ENCODE measurements around the gene ABCB11. TPM values are rescaled to one million over a fixed set of nuclear protein-coding genes. Genes with fewer than 3 reads are reported as not detected.

Gene ABCB11
- polyA plus RNA-seq, 1 donor from 2014 or later, result not detected

GRCh38 chr2:168920504-168921157 lies 110.5 kb downstream of the ABCB11 start:
- H3K9me2 ChIP-seq (ENCODE audit: insufficient read depth, low read length), result no peaks in the 10 kb centered on the region
- peak; percentile 67 for TF ChIP-seq SMC3 (conservative IDR thresholded peaks at IDR 0.05; ENCODE audit: poor library complexity)
- no peak for TF ChIP-seq REST (IDR thresholded peaks at IDR 0.05; ENCODE audit: borderline replicate concordance)
- TF ChIP-seq EZH2 (IDR thresholded peaks at IDR 0.05; ENCODE audit: borderline replicate concordance, insufficient read depth, low read length, poor library complexity, severe bottlenecking), result no peak
- no peak for TF ChIP-seq EP300 (conservative IDR thresholded peaks at IDR 0.05; ENCODE audit: poor library complexity, severe bottlenecking)
- TF ChIP-seq MXI1 (conservative IDR thresholded peaks at IDR 0.05; ENCODE audit: poor library complexity, severe bottlenecking), result no peak
- TF ChIP-seq CTCF (IDR thresholded peaks at IDR 0.05; ENCODE audit: poor library complexity, severe bottlenecking), result peak; percentile 51
- TF ChIP-seq RAD21 (conservative IDR thresholded peaks at IDR 0.05), result peak; percentile 65
- TF ChIP-seq TAF1 (IDR thresholded peaks at IDR 0.05; ENCODE audit: low read depth), result no peak
- TF ChIP-seq POLR2AphosphoS5 (IDR thresholded peaks at IDR 0.05), result no peak
- H3K9ac ChIP-seq (ENCODE audit: low read length), result no peak overlapping the region

GRCh38 chr2:168916331-168916675 lies 114.8 kb downstream of the ABCB11 start:
- no peaks in the 10 kb centered on the region for H4K20me1 ChIP-seq (ENCODE audit: insufficient read depth)
- peaks cover 3% of the 10 kb centered on the region for H3K9me3 ChIP-seq (ENCODE audit: low read length)
- no peak overlapping the region for H3K27ac ChIP-seq (ENCODE audit: low read length)
- H3K27me3 ChIP-seq (ENCODE audit: insufficient read depth, low read depth, low read length), result peaks cover 3% of the 10 kb centered on the region
- H3K79me2 ChIP-seq (replicated peaks; ENCODE audit: insufficient read depth, low read length), result no peaks in the 10 kb centered on the region
- no peak for TF ChIP-seq EP300 (conservative IDR thresholded peaks at IDR 0.05; ENCODE audit: poor library complexity, severe bottlenecking)
- no peak for TF ChIP-seq CTCF (IDR thresholded peaks at IDR 0.05; ENCODE audit: poor library complexity, severe bottlenecking)
- no peak for TF ChIP-seq RAD21 (conservative IDR thresholded peaks at IDR 0.05)
- TF ChIP-seq REST (IDR thresholded peaks at IDR 0.05; ENCODE audit: borderline replicate concordance), result no peak
- TF ChIP-seq MXI1 (conservative IDR thresholded peaks at IDR 0.05; ENCODE audit: poor library complexity, severe bottlenecking), result no peak
- TF ChIP-seq SMC3 (conservative IDR thresholded peaks at IDR 0.05; ENCODE audit: poor library complexity), result no peak
- no peak for TF ChIP-seq TAF1 (IDR thresholded peaks at IDR 0.05; ENCODE audit: low read depth)
- TF ChIP-seq EZH2 (IDR thresholded peaks at IDR 0.05; ENCODE audit: borderline replicate concordance, insufficient read depth, low read length, poor library complexity, severe bottlenecking), result no peak
- TF ChIP-seq POLR2AphosphoS5 (IDR thresholded peaks at IDR 0.05), result no peak
- H3K9me2 ChIP-seq (ENCODE audit: insufficient read depth, low read length), result no peaks in the 10 kb centered on the region
- no peaks in the 10 kb centered on the region for H3F3A ChIP-seq (ENCODE audit: insufficient read depth, low read length, poor library complexity, severe bottlenecking)
- no peak overlapping the region for H2AFZ ChIP-seq (ENCODE audit: low read depth, low read length)
- H3K9ac ChIP-seq (ENCODE audit: low read length), result no peak overlapping the region
- no peaks in the 10 kb centered on the region for H3K36me3 ChIP-seq (ENCODE audit: insufficient read depth, low read length)
- H3K4me3 ChIP-seq (ENCODE audit: low read length), result no peak overlapping the region
- H3K4me2 ChIP-seq (ENCODE audit: low read length), result no peak overlapping the region

More at GRCh38 chr2:168920504-168921157, 110.5 kb downstream of the ABCB11 start:
- Histone ChIP-seq H4K20me1 (ENCODE audit: insufficient read depth) (no peaks in the 10 kb centered on the region), H3K79me2 (replicated peaks; ENCODE audit: insufficient read depth, low read length) (no peaks in the 10 kb centered on the region), H3F3A (ENCODE audit: insufficient read depth, low read length, poor library complexity, severe bottlenecking) (no peaks in the 10 kb centered on the region), H3K4me2 (ENCODE audit: low read length) (no peak overlapping the region), H2AFZ (ENCODE audit: low read depth, low read length) (no peak overlapping the region), H3K36me3 (ENCODE audit: insufficient read depth, low read length) (no peaks in the 10 kb centered on the region), H3K4me3 (ENCODE audit: low read length) (no peak overlapping the region), H3K27ac (ENCODE audit: low read length) (no peak overlapping the region), H3K9me3 (ENCODE audit: low read length) (no peaks in the 10 kb centered on the region), H3K27me3 (ENCODE audit: insufficient read depth, low read depth, low read length) (no peaks in the 10 kb centered on the region)

Data from neural cell (in vitro differentiated cells).